Mesendoderm (in vitro differentiated cells): ENCODE measurements around the gene MRPS25.

Experiments used
- DNase-seq: peaks from one replicate; pipeline ENCODE4 v3.0.0; 2013
- H2AK5ac ChIP-seq: 2 replicates; pipeline ENCODE4 v1.6.1; 2013; ENCODE audit warnings: low read length, inconsistent platforms
- H2BK120ac ChIP-seq: 2 replicates; pipeline ENCODE4 v1.6.1; 2013; ENCODE audit warnings: low read depth, mild to moderate bottlenecking, low read length, moderate library complexity, mixed read lengths
- H2BK15ac ChIP-seq: replicated peaks from 2 replicates; pipeline ENCODE4 v1.6.1; 2013; ENCODE audit warnings: low read depth, mild to moderate bottlenecking, moderate library complexity
- H2BK5ac ChIP-seq: 2 replicates; pipeline ENCODE4 v1.6.1; 2013; ENCODE audit warnings: low read length, inconsistent platforms
- H3K18ac ChIP-seq: 2 replicates; pipeline ENCODE4 v1.6.1; 2013; ENCODE audit warnings: mild to moderate bottlenecking, low read length, mixed read lengths
- H3K23ac ChIP-seq: one replicate; pipeline ENCODE4 v1.6.1; 2013; ENCODE audit warnings: low read length
- H3K27ac ChIP-seq: 2 replicates; pipeline ENCODE4 v1.5.1; 2013; ENCODE audit warnings: low read depth, mild to moderate bottlenecking, inconsistent platforms, low read length, moderate library complexity
- H3K27me3 ChIP-seq: 2 replicates; pipeline ENCODE4 v1.6.1; 2013; ENCODE audit warnings: low read length, control low read depth, mild to moderate bottlenecking, inconsistent platforms; ENCODE audit not compliant: insufficient read depth, poor library complexity
- H3K36me3 ChIP-seq: 2 replicates; pipeline ENCODE4 v1.6.1; 2013; ENCODE audit warnings: low read length, inconsistent platforms; ENCODE audit not compliant: control insufficient read depth, insufficient read depth
- H3K4ac ChIP-seq: one replicate; pipeline ENCODE4 v1.6.1; 2013; ENCODE audit warnings: low read depth, mild to moderate bottlenecking, low read length, moderate library complexity
- H3K4me1 ChIP-seq: 2 replicates; pipeline ENCODE4 v1.6.1; 2013; ENCODE audit warnings: low read depth, low read length, inconsistent platforms; ENCODE audit not compliant: control insufficient read depth
- H3K4me2 ChIP-seq: 2 replicates; pipeline ENCODE4 v1.6.1; 2013; ENCODE audit warnings: low read length
- H3K4me3 ChIP-seq: 2 replicates; pipeline ENCODE4 v1.5.1; 2013; ENCODE audit warnings: mild to moderate bottlenecking, low read length
- H3K56ac ChIP-seq: one replicate; pipeline ENCODE4 v1.6.1; 2013; ENCODE audit warnings: low read length
- H3K79me1 ChIP-seq: 2 replicates; pipeline ENCODE4 v1.6.1; 2013; ENCODE audit warnings: low read length, inconsistent platforms
- H3K79me2 ChIP-seq: 2 replicates; pipeline ENCODE4 v1.6.1; 2013; ENCODE audit warnings: mild to moderate bottlenecking, low read length; ENCODE audit not compliant: control insufficient read depth, insufficient read depth
- H3K9ac ChIP-seq: 2 replicates; pipeline ENCODE4 v1.6.1; 2013; ENCODE audit warnings: low read length, inconsistent platforms
- H4K5ac ChIP-seq: one replicate; pipeline ENCODE4 v1.6.1; 2013; ENCODE audit warnings: low read length
- H4K8ac ChIP-seq: one replicate; pipeline ENCODE4 v1.6.1; 2013; ENCODE audit warnings: low read depth, mild to moderate bottlenecking, control low read depth, low read length, moderate library complexity
- WGBS: extraction: QIAGEN DNeasy Blood & Tissue Kit; methylation state at CpG from one replicate; pipeline ENCODE4 v1.1.7; 2013; ENCODE audit warnings: low lambda C conversion rate, missing lambda C conversion rate; ENCODE audit not compliant: insufficient coverage; ENCODE audit errors: extremely low coverage; 5-methylcytosine and 5-hydroxymethylcytosine counted together

The MRPS25 gene

GRCh38 chr3:15098503-15099363, 33.6 kb upstream of the MRPS25 start, which contains the start of gene RBSN:
RBSN (minus strand) TSS chr3:15099148; CDS start chr3:15096120, 3,028 bp downstream.
- Histone ChIP-seq H2BK15ac (no peak within 1 kb of the TSS), H3K56ac (peak within 1 kb of the TSS; percentile 99), H3K4me1 (peaks cover 5% of the 10 kb centered on the region), H4K5ac (peak within 1 kb of the TSS; percentile 63), H3K79me2 (peaks cover 9% of the 10 kb centered on the region), H3K18ac (peak within 1 kb of the TSS; percentile 22), H3K79me1 (peaks cover 10% of the 10 kb centered on the region), H3K27me3 (no peaks in the 10 kb centered on the region), H3K23ac (peak within 1 kb of the TSS; percentile 68), H2AK5ac (no peak within 1 kb of the TSS), H4K8ac (no peak within 1 kb of the TSS), H3K4me2 (peak within 1 kb of the TSS; percentile 100), H3K36me3 (peaks cover 3% of the 10 kb centered on the region), H2BK120ac (no peak within 1 kb of the TSS), H3K9ac (peak within 1 kb of the TSS; percentile 97), H3K4me3 (peak within 1 kb of the TSS; percentile 99), H2BK5ac (no peak within 1 kb of the TSS), H3K27ac (no peak within 1 kb of the TSS), H3K4ac (no peak within 1 kb of the TSS)
- peak; percentile 97 for DNase-seq
- WGBS, result no CpG with 5 or more reads among the region's 72 CpGs

GRCh38 chr3:15097891-15098290, 32.8 kb upstream of the MRPS25 start:
- no peak overlapping the region for H2BK15ac ChIP-seq
- no peak for DNase-seq
- H3K4ac ChIP-seq, result no peak overlapping the region
- H2AK5ac ChIP-seq, result no peak overlapping the region
- peaks cover 9% of the 10 kb centered on the region for H3K79me2 ChIP-seq
- no peak overlapping the region for H4K5ac ChIP-seq
- no peak overlapping the region for H4K8ac ChIP-seq
- no peak overlapping the region for H3K18ac ChIP-seq
- no peak overlapping the region for H3K23ac ChIP-seq
- no peak overlapping the region for H2BK5ac ChIP-seq
- H3K56ac ChIP-seq, result peak overlapping the region; percentile 8
- H3K9ac ChIP-seq, result peak overlapping the region; percentile 28
- peaks cover 10% of the 10 kb centered on the region for H3K79me1 ChIP-seq
- WGBS, result no CpG with 5 or more reads among the region's 6 CpGs
- no peak overlapping the region for H2BK120ac ChIP-seq
- peaks cover 5% of the 10 kb centered on the region for H3K4me1 ChIP-seq
- peak overlapping the region; percentile 18 for H3K4me3 ChIP-seq
- H3K4me2 ChIP-seq, result peak overlapping the region; percentile 100
- no peak overlapping the region for H3K27ac ChIP-seq
- H3K27me3 ChIP-seq, result no peaks in the 10 kb centered on the region
- peaks cover 3% of the 10 kb centered on the region for H3K36me3 ChIP-seq

GRCh38 chr3:15096046-15096445, 30.9 kb upstream of the MRPS25 start:
- no peak overlapping the region for H3K56ac ChIP-seq
- peaks cover 10% of the 10 kb centered on the region for H3K79me1 ChIP-seq
- H3K4me3 ChIP-seq, result no peak overlapping the region
- WGBS, result no CpG with 5 or more reads among the region's 3 CpGs
- H3K4me2 ChIP-seq, result no peak overlapping the region
- H3K9ac ChIP-seq, result no peak overlapping the region
- no peak overlapping the region for H3K4ac ChIP-seq
- H3K4me1 ChIP-seq, result peaks cover 5% of the 10 kb centered on the region
- peaks cover 9% of the 10 kb centered on the region for H3K79me2 ChIP-seq
- no peak overlapping the region for H3K27ac ChIP-seq
- H3K36me3 ChIP-seq, result peaks cover 3% of the 10 kb centered on the region
- H3K18ac ChIP-seq, result no peak overlapping the region
- H2BK15ac ChIP-seq, result no peak overlapping the region
- H3K23ac ChIP-seq, result no peak overlapping the region
- H2AK5ac ChIP-seq, result no peak overlapping the region
- H4K8ac ChIP-seq, result no peak overlapping the region
- no peak for DNase-seq
- no peaks in the 10 kb centered on the region for H3K27me3 ChIP-seq
- no peak overlapping the region for H4K5ac ChIP-seq
- H2BK120ac ChIP-seq, result no peak overlapping the region
- no peak overlapping the region for H2BK5ac ChIP-seq

- no peak overlapping the region for H4K8ac ChIP-seq
- H3K4me3 ChIP-seq, result no peak overlapping the region
- H3K36me3 ChIP-seq, result peaks cover 6% of the 10 kb centered on the region
- H3K56ac ChIP-seq, result no peak overlapping the region
- H3K4me2 ChIP-seq, result no peak overlapping the region
- no peak overlapping the region for H3K27ac ChIP-seq
- no peak overlapping the region for H2BK15ac ChIP-seq
- no peak overlapping the region for H4K5ac ChIP-seq
- no peak overlapping the region for H3K23ac ChIP-seq
- H3K79me1 ChIP-seq, result peaks cover 10% of the 10 kb centered on the region
- no CpG with 5 or more reads among the region's 5 CpGs for WGBS
- no peak overlapping the region for H3K9ac ChIP-seq
- no peak overlapping the region for H3K18ac ChIP-seq
- no peaks in the 10 kb centered on the region for H3K27me3 ChIP-seq
- DNase-seq, result no peak
- H2AK5ac ChIP-seq, result no peak overlapping the region
- no peak overlapping the region for H2BK120ac ChIP-seq
- no peak overlapping the region for H3K4ac ChIP-seq
- H3K79me2 ChIP-seq, result peaks cover 9% of the 10 kb centered on the region
- H2BK5ac ChIP-seq, result no peak overlapping the region
- peaks cover 4% of the 10 kb centered on the region for H3K4me1 ChIP-seq
Observed at GRCh38 chr3:15094187-15094875, 29.2 kb upstream of the MRPS25 start.

GRCh38 chr3:15092686-15093085, 27.6 kb upstream of the MRPS25 start:
- H4K8ac ChIP-seq, result no peak overlapping the region
- no peaks in the 10 kb centered on the region for H3K27me3 ChIP-seq
- peaks cover 1% of the 10 kb centered on the region for H3K79me2 ChIP-seq
- no peak overlapping the region for H3K18ac ChIP-seq
- no peak overlapping the region for H3K9ac ChIP-seq
- DNase-seq, result no peak
- no peak overlapping the region for H2AK5ac ChIP-seq
- WGBS, result no CpG with 5 or more reads among the region's 1 CpG
- no peak overlapping the region for H2BK5ac ChIP-seq
- H2BK120ac ChIP-seq, result no peak overlapping the region
- H3K4me2 ChIP-seq, result no peak overlapping the region
- H3K79me1 ChIP-seq, result peaks cover 2% of the 10 kb centered on the region
- no peak overlapping the region for H3K4ac ChIP-seq
- H2BK15ac ChIP-seq, result no peak overlapping the region
- H3K4me3 ChIP-seq, result no peak overlapping the region
- peaks cover 6% of the 10 kb centered on the region for H3K36me3 ChIP-seq
- H3K4me1 ChIP-seq, result no peaks in the 10 kb centered on the region
- no peak overlapping the region for H3K27ac ChIP-seq
- H3K56ac ChIP-seq, result no peak overlapping the region
- H4K5ac ChIP-seq, result no peak overlapping the region
- no peak overlapping the region for H3K23ac ChIP-seq
